HAP-1 (cell line): ENCODE results near the gene SVIL.
"Not testable (repeated sequence)": the region's sequence is repeated elsewhere in the genome, so short reads cannot be mapped to it uniquely, and the experiment has no call there.

ENCODE experiments used
- DNase-seq, 2 experiments: peaks; one replicate each; pipeline ENCODE4 v3.0.0-alpha.2; 2016 to 2020; ENCODE audit warnings: low spot score in 2 of 2
- H3K27me3 ChIP-seq: fragments of 250-450 bp; sonication (Bioruptor Pico); 2 replicates; pipeline ENCODE4 v1.5.1; 2020; ENCODE audit warnings: low read depth, mild to moderate bottlenecking, moderate library complexity
- H3K36me3 ChIP-seq: fragments of 250-450 bp; sonication (Bioruptor Pico); replicated peaks from 2 replicates; pipeline ENCODE4 v1.5.1; 2020; ENCODE audit warnings: mild to moderate bottlenecking
- H3K4me1 ChIP-seq: fragments of 250-450 bp; sonication (Bioruptor Pico); 2 replicates; pipeline ENCODE4 v1.5.1; 2020; ENCODE audit warnings: mild to moderate bottlenecking
- H3K4me3 ChIP-seq: fragments of 250-450 bp; sonication (Bioruptor Pico); 2 replicates; pipeline ENCODE4 v1.5.1; 2020; ENCODE audit warnings: mild to moderate bottlenecking, moderate library complexity
- H3K9me3 ChIP-seq: fragments of 250-450 bp; sonication (Bioruptor Pico); 2 replicates; pipeline ENCODE4 v1.5.1; 2020; ENCODE audit warnings: mild to moderate bottlenecking, moderate library complexity
- in situ Hi-C: fragments of 300-500 bp; cut with MboI; formaldehyde crosslinking; loops from 3 replicates; pipeline ENCODE4 v1.14.3; 2020; ENCODE audit warnings: low sequenced_read_pairs, inconsistent platforms, mixed read lengths

SVIL gene

DNA sequence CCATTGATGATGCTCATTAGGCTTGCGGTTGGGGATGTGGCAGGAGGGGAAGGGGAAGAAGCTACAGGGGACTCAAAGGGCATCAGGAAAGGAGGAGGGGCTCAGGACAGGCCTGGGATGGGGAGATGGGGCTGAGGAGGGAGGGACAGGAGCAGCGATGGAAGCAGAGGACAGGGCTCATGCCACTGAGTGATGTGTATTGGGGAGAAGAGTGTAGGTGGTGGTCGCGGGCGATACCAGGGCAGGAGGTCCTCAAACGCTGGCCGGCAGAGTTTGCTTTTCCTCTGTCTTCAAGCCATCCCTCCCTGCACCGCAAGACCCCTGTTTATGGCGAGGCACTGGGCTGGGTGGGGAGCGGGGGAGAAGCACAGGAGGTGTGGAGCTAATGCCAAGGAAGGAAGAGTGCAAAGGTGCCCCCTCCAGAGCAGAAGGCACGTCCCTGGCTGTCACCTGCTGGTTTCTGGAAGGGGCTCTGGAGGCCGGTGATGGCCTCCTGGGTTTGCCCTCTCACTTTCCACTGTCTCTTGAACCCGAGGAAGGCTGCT lies 134.7 kb downstream of the SVIL start:
- no peak overlapping the region for H3K4me3 ChIP-seq
- in situ Hi-C loops, result loop anchor here (5.0 kb wide), 1 partner anchor 1187 kb away; no protein-coding TSS in a partner anchor

DNA sequence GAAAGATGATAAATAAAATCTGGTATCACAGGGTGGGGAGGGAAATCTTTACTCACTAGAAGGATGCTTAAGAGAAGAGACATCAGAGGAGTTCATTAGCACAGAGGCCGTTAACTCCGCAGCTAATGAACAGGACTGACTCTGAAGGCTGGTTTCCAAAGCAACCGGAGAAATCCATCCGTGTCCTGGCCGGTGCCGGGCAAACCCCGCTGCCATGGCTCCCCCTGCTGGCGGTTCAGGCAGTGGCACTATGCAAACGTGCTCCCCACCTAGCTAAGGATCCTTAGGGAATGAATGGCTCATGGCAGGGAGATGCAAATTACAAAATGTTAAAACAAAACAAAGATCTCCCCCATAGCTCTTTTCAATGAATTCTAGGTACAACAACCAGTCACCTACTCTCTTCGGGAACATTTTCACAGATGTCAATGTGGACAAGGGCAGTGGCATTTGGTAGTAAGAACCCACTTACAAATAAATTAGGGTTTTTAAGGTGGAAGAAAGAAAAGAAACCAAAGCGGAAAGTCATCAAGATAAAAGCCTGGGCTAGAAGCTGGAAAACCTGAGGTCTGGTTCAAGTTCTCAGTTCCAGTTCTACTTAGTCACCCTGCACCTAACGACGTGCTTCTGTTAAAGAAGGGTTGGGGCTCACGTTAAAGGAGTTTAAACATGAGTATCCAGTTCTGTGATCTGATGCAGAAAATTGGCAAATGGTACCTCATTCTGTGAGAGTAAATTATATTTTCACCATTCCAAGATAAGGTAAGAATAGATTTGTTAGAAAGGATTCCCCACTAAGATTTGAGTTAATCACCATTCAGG lies 138.2 kb downstream of the SVIL start:
- Histone ChIP-seq H3K36me3 (no peaks in the 10 kb centered on the region), H3K4me3 (no peak overlapping the region), H3K27me3 (no peaks in the 10 kb centered on the region), H3K9me3 (no peaks in the 10 kb centered on the region), H3K4me1 (no peaks in the 10 kb centered on the region)
- peak; percentile 40 to 88 for DNase-seq
- in situ Hi-C loops, result loop anchor here (5.0 kb wide), 1 partner anchor 1191 kb away; no protein-coding TSS in a partner anchor

More for the DNA sequence above, 134.7 kb downstream of the SVIL start:
- Histone ChIP-seq H3K36me3 (no peaks in the 10 kb centered on the region), H3K27me3 (no peaks in the 10 kb centered on the region), H3K4me1 (no peaks in the 10 kb centered on the region), H3K9me3 (no peaks in the 10 kb centered on the region)
- DNase-seq, result no peak

DNA sequence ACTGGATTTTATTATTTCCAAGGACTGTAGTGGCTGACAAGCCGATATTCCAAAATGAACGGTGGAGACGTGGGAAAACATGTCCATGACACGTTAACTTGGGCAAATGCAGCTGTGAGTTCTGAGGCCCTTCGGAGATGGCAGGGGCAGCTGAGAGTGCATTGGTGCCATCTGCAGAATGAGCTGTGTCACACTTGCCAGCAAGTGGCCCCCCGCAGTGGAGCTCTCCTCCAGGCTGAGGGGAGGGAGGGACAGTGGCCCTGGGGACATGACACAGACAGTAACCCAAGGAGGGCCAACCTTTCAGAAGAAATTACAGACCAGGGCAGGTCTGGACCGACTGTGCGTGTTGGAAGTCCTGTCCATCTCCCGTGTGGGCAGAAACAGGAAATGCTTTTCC lies 139.4 kb downstream of the SVIL start:
- in situ Hi-C loops, result loop anchor here (5.0 kb wide), 1 partner anchor 1192 kb away; no protein-coding TSS in a partner anchor
- H3K4me1 ChIP-seq, result no peaks in the 10 kb centered on the region
- H3K36me3 ChIP-seq, result no peaks in the 10 kb centered on the region
- DNase-seq, result no peak
- H3K4me3 ChIP-seq, result no peak overlapping the region
- H3K9me3 ChIP-seq, result no peaks in the 10 kb centered on the region
- H3K27me3 ChIP-seq, result no peaks in the 10 kb centered on the region

DNA sequence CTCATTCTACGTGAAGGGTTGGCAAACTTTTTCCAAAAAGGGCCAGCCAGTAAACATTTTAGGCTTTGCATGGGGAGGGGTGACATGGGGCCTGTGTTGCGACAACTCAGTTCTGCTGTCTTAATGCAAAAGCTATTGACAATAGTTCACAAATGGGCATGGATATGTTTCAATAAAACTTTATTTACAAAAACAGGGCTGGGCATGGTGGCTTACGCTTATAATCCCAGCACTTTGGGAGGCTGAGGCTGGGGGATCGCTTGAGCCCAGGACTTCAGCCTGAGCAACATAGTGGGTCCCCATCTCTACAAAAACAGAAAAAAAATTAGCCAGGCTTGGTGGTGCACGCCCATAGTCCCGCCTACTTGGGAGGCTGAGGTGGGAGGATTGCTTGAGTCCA lies 141.1 kb downstream of the SVIL start:
- no peaks in the 10 kb centered on the region; the same call in 1 of the 2 replicates for H3K36me3 ChIP-seq
- in situ Hi-C loops, result no loop called here
- H3K4me1 ChIP-seq, result no peaks in the 10 kb centered on the region
- H3K27me3 ChIP-seq, result no peaks in the 10 kb centered on the region
- no peak for DNase-seq
- H3K4me3 ChIP-seq, result no peak overlapping the region
- no peaks in the 10 kb centered on the region for H3K9me3 ChIP-seq

DNA sequence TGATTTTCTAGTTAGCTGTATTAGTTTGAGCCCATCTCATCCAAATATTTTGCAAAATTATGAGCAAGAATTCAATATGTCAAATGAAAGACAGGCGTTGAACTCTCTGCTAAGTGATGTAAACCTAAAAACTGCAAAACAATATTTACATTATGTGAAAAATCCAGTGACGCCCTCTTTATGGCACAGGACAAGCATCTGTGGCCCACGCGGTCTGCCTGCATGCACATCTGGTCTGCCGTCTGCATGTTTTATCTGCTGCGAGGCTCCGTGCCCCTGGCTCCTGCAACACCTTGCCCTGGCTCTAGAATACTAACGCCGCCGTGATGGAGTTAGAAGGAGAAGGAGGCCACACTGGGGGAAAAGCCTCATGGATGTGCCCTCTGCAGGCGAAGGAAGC lies 142.0 kb downstream of the SVIL start:
- H3K4me3 ChIP-seq, result no peak overlapping the region
- no peaks in the 10 kb centered on the region for H3K4me1 ChIP-seq
- in situ Hi-C loops, result no loop called here
- no peak for DNase-seq
- H3K9me3 ChIP-seq, result no peaks in the 10 kb centered on the region
- no peaks in the 10 kb centered on the region; the same call in 1 of the 2 replicates for H3K36me3 ChIP-seq
- H3K27me3 ChIP-seq, result no peaks in the 10 kb centered on the region

DNA sequence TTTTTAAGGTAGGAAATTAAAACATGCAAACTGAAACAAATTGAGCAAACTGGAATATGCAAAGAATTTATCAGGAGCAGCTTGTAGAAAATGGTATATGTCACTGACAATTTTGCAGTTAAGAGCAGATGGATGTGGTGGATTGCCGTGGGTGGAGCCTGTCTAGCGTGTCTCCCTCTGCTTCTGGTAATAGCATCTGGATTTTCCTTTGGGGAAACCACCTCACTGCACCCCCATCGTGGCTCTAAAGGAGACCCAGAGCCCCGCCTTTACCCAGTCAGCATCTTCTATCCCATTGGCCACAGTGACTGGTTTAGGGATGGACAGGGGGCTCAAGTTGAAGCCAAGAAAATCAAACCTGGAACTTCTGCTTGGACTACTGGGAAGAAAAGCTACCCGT lies 142.9 kb downstream of the SVIL start:
- Histone ChIP-seq H3K36me3 (no peaks in the 10 kb centered on the region; the same call in 1 of the 2 replicates), H3K9me3 (no peaks in the 10 kb centered on the region), H3K4me1 (no peaks in the 10 kb centered on the region), H3K4me3 (no peak overlapping the region), H3K27me3 (no peaks in the 10 kb centered on the region)
- in situ Hi-C loops, result no loop called here
- DNase-seq, result no peak

DNA sequence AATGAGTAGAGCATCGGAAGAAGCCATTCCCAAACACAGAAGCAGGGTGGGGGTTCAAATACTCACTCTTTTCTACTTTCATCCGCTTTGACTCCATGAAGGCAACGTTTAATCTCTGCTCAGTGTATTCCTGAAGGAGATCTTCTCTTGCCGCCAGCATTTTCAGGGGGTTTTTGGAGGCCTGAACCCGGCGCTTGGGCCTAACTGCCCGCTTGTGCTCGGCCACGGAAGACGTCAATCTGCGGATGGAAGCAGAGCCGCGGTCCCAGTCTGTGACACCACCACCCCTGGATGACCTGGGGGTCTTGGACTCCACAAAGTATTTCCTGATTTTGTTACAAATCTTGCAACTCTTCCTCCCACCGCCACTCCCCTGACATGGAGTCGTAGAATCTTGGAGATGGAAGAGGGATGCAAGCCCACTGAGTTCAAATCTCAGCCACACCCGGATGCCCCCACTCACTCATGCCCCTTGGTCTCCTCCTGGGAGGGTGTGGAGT lies 143.9 kb downstream of the SVIL start:
- in situ Hi-C loops, H3K4me3 ChIP-seq, H3K9me3 ChIP-seq, DNase-seq, H3K4me1 ChIP-seq, H3K36me3 ChIP-seq, H3K27me3 ChIP-seq: not testable (repeated sequence)

DNA sequence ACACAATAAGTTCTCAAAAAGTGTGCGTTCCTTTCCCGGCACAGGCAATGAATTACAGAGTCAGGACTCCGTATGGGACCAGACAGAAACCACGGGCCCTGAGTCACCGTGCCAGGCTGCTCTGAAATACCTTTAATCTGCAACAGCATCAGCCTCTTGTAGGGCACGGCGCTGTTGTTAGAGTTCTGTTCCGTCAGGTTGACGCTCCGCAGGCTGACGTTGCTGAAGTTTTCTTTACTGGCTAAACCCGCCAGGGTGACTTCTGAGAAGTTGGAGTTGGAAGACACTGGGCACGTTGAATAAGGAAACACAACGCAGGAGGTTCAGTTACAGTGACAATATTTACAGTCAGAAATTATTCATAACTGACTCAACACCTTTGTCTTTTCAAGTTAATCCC lies 146.3 kb downstream of the SVIL start:
- H3K27me3 ChIP-seq, H3K4me3 ChIP-seq, in situ Hi-C loops, H3K36me3 ChIP-seq, H3K9me3 ChIP-seq, H3K4me1 ChIP-seq, DNase-seq: not testable (repeated sequence)

DNA sequence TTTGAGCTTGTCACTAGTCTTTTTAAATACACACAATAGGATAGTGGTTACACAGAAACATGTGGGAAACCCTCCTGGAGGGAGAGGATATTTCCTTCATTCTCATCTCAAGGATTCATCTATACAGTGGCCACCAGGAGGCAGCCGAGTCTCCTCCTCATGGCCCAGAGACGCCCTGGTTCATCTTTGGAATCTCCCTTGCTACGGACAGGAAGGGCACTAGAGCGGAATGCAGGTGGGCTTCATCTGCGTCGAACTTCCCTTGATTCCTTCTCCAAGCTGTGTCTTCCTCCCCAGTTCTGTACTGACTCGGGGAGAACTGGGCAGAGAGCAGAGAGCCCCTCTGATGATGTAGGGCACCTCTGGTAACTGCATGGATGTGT lies 146.9 kb downstream of the SVIL start:
- not testable (repeated sequence) for H3K36me3 ChIP-seq

DNA sequence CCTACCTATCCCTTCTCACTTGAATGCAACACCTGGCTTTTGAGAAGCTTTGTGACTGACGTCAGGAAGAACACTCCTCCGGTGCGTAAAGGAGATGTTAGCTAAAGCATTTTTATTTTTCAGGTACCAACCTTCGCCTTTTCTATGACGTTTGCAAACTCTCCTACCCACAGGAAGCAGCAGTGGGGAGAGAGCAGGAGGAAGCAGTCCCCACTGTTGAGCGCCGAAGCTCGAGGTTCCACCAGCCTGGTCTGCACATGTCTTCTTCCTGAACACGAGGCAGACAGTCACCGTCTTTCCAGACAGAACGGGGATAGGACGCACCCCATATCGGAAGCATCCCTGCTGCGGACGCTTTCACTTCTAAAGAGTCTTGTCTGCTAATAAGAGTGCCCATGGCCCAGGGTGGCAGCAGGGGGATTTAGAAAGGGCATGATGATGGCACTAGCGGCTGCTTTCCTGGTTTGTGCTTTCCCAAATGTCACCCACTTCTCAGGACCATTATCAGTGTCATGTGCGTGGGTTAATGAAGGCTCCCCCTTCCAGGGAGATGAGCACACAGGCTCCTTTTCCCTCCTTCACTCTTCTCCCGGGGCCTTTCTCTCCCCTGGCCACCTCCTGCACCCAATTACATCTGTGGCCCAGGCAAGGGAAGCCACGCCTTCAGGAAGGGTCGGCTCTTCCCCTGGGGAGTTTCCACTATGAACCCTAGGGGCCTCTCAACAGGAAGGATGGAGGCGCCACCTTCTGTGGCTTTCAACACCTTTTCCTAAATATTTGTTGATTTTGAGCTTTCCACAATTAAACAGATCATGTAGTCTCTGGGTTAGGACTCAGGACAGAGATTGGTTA lies 147.5 kb downstream of the SVIL start:
- H3K27me3 ChIP-seq, in situ Hi-C loops, DNase-seq, H3K36me3 ChIP-seq, H3K9me3 ChIP-seq, H3K4me1 ChIP-seq, H3K4me3 ChIP-seq: not testable (repeated sequence)

More for the DNA sequence above, 146.9 kb downstream of the SVIL start:
- in situ Hi-C loops, DNase-seq, H3K4me3 ChIP-seq, H3K4me1 ChIP-seq, H3K27me3 ChIP-seq, H3K9me3 ChIP-seq: not testable (repeated sequence)

DNA sequence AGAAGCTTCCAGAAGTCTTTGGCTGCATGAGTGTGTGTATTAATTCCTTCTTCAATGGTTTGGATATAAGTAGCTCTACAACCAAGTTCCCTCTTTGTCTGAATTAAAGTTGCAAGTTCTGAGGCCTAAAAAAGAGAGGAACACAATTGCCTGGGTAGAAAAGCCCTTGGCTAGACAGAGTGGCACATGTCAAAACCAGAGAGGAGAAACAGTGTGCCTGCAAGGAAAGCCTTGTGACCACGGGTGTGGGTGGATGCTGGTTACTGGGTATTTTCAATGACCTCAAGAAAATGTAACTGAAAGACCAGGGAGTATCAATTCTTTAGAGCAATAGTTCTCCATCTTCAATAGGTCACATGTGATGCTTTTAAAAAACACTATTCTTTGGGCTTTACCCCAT lies 148.3 kb downstream of the SVIL start:
- no peaks in the 10 kb centered on the region for H3K4me1 ChIP-seq
- no peaks in the 10 kb centered on the region for H3K9me3 ChIP-seq
- H3K27me3 ChIP-seq, result no peaks in the 10 kb centered on the region
- no peaks in the 10 kb centered on the region; the same call in 1 of the 2 replicates for H3K36me3 ChIP-seq
- no peak for DNase-seq
- no peak overlapping the region for H3K4me3 ChIP-seq
- in situ Hi-C loops, result no loop called here

DNA sequence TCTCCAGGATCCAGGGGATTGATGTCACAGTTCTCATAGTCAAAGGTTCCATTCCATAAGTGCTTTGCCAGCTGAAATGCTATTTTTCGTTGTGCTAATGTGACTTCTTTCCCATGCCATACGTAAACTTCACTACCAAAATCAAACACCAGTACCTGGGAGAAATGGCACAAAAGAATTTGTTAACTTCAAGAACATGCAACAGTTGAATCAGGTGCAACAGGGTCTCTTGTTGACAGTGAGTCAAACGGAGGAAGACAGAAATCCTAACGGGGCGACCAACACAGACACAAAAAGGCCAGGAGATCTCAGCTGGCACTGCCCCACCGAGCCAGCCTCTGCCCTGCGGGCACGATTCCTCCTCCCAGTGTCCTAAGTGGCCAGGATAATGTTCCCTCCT lies 150.1 kb downstream of the SVIL start:
- in situ Hi-C loops, H3K27me3 ChIP-seq, DNase-seq, H3K9me3 ChIP-seq, H3K4me3 ChIP-seq, H3K36me3 ChIP-seq, H3K4me1 ChIP-seq: not testable (repeated sequence)

DNA sequence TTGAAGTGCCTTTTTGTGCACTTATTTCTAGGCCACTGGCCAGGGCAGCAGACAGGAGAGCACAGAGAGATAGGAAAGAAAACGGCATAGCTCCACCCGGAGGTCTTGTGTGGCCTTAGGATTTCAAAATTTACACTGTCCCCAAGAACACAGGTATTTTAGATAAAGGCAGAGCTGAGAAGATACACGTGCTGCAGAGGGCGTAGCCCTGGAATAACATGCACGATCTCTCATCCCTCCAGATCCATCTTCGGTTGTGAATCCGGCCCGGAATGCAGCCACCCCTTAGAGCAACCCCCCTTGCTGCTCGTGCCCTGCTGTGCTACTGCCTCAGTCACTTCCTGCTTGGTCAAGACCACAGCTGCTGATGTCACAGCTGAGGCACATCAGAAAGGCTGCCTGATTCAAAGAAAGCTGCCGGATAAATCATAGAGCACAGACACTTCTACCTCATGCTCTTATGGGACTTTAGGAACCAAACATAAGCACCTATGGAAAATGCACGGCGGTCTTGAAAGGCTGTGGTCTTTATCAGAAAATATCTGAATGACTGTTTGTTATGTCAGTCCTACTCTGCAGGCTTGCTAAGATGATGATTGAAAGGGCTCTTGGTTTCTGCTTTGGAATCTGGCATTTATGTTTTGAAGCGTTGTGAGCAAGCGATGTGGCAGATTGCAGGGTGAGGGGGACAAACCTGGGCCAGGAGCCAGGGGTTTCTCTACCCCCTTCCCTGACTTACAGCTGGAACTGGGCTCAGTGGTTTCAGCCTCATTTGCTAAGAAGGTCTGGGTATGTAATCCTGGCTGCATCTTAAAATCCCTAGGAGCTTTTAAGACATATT lies 152.0 kb downstream of the SVIL start:
- H3K27me3 ChIP-seq, result no peaks in the 10 kb centered on the region
- in situ Hi-C loops, result no loop called here
- no peak overlapping the region for H3K4me3 ChIP-seq
- H3K4me1 ChIP-seq, result no peaks in the 10 kb centered on the region
- H3K36me3 ChIP-seq, result no peaks in the 10 kb centered on the region
- no peak for DNase-seq
- no peaks in the 10 kb centered on the region for H3K9me3 ChIP-seq
